ENCODE data around the gene ACTR1B.

The ACTR1B gene

GRCh38 chr2:97660044-97660774 is 3.6 kb downstream of the ACTR1B start:
- no peaks in the 10 kb centered on the region for H3K9me3 ChIP-seq
- H3K4me3 ChIP-seq (ENCODE audit: low read depth in 1 of 2, low read length in 1 of 2): no peak overlapping the region
- no peak for TF ChIP-seq CTCF (IDR thresholded peaks at IDR 0.05)
- H3K36me3 ChIP-seq: peaks cover 43% of the 10 kb centered on the region
- peaks cover 15 to 23% of the 10 kb centered on the region in 2 experiments for H3K4me1 ChIP-seq (ENCODE audit: control insufficient read depth in 1 of 2, insufficient read depth in 1 of 2, low read depth in 1 of 2, low read length in 1 of 2)
- no peaks in the 10 kb centered on the region for H3K27me3 ChIP-seq
- no peak overlapping the region for H3K27ac ChIP-seq

GRCh38 chr2:97659256-97660043 is 4.4 kb downstream of the ACTR1B start:
- no peaks in the 10 kb centered on the region for H3K27me3 ChIP-seq
- no peaks in the 10 kb centered on the region for H3K9me3 ChIP-seq
- H3K4me1 ChIP-seq (ENCODE audit: control insufficient read depth in 1 of 2, insufficient read depth in 1 of 2, low read depth in 1 of 2, low read length in 1 of 2): peaks cover 12 to 20% of the 10 kb centered on the region in 2 experiments
- H3K36me3 ChIP-seq: peaks cover 50% of the 10 kb centered on the region
- no peak for TF ChIP-seq CTCF (IDR thresholded peaks at IDR 0.05)
- H3K4me3 ChIP-seq (ENCODE audit: low read depth in 1 of 2, low read length in 1 of 2): no peak overlapping the region
- no peak overlapping the region for H3K27ac ChIP-seq

- no peak overlapping the region for H3K27ac ChIP-seq
- no peak for TF ChIP-seq CTCF (IDR thresholded peaks at IDR 0.05)
- no peaks in the 10 kb centered on the region for H3K27me3 ChIP-seq
- no peak overlapping the region for H3K4me3 ChIP-seq (ENCODE audit: low read depth in 1 of 2, low read length in 1 of 2)
- H3K36me3 ChIP-seq: peaks cover 57% of the 10 kb centered on the region
- H3K9me3 ChIP-seq: no peaks in the 10 kb centered on the region
- peaks cover 11 to 18% of the 10 kb centered on the region in 2 experiments for H3K4me1 ChIP-seq (ENCODE audit: control insufficient read depth in 1 of 2, insufficient read depth in 1 of 2, low read depth in 1 of 2, low read length in 1 of 2)
Observed at GRCh38 chr2:97658691-97659157, 5.1 kb downstream of the ACTR1B start.

GRCh38 chr2:97657986-97658690 is 5.7 kb downstream of the ACTR1B start:
- Histone ChIP-seq H3K36me3 (peaks cover 57% of the 10 kb centered on the region), H3K27me3 (no peaks in the 10 kb centered on the region), H3K9me3 (no peaks in the 10 kb centered on the region), H3K4me1 (ENCODE audit: control insufficient read depth in 1 of 2, insufficient read depth in 1 of 2, low read depth in 1 of 2, low read length in 1 of 2) (peaks cover 8 to 15% of the 10 kb centered on the region in 2 experiments), H3K4me3 (ENCODE audit: low read depth in 1 of 2, low read length in 1 of 2) (no peak overlapping the region), H3K27ac (no peak overlapping the region)
- TF ChIP-seq CTCF (IDR thresholded peaks at IDR 0.05): no peak

- peaks cover 57% of the 10 kb centered on the region for H3K36me3 ChIP-seq
- H3K4me1 ChIP-seq (ENCODE audit: control insufficient read depth in 1 of 2, insufficient read depth in 1 of 2, low read depth in 1 of 2, low read length in 1 of 2): peaks cover 0 to 4% of the 10 kb centered on the region in 2 experiments
- no peak for TF ChIP-seq CTCF (IDR thresholded peaks at IDR 0.05)
- H3K4me3 ChIP-seq (ENCODE audit: low read depth in 1 of 2, low read length in 1 of 2): no peak overlapping the region
- H3K27me3 ChIP-seq: no peaks in the 10 kb centered on the region
- no peak overlapping the region for H3K27ac ChIP-seq
- H3K9me3 ChIP-seq: no peaks in the 10 kb centered on the region
Observed at GRCh38 chr2:97656905-97657587, 6.8 kb downstream of the ACTR1B start.

All from neutrophil (primary cell).